Measurements from ENCODE around the gene NOL3. TPM values are rescaled to one million over a fixed set of nuclear protein-coding genes. Genes with fewer than 3 reads are reported as not detected.
A peak's percentile ranks its signal among the peaks of the same experiment; 100 is the strongest.

NOL3 gene
- total RNA-seq, 1 donor from 2014 or later: 26.8 TPM

- no peak for DNase-seq (ENCODE audit: low spot score)
These were observed 761 bp downstream of the NOL3 start for GRCh38 chr16:67170949-67171649.

DNA sequence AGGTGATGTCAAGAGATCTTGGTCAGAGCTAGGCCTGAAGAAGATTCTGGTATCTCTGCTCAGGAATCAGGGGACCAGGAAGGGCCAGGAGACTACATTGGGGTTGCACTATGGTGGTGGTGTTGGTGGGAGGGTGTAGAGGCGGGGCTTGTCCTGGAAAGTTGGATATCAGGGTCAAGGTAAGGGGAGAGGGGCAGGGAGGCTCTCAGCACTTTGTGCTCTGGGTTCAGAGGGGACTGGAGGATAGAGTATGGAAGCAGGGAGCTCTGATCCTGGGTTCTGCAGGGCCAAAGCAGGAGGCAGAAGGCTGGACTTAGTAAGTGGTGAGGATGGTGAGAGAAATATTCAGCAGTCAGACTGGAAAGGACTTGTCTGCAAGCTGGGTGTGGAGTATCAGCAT is 3.0 kb downstream of the NOL3 start:
- no peak for DNase-seq (ENCODE audit: low spot score)

GRCh38 chr16:67173808-67174705 is 3.7 kb downstream of the NOL3 start:
- DNase-seq (ENCODE audit: low spot score): peak; percentile 87

DNA sequence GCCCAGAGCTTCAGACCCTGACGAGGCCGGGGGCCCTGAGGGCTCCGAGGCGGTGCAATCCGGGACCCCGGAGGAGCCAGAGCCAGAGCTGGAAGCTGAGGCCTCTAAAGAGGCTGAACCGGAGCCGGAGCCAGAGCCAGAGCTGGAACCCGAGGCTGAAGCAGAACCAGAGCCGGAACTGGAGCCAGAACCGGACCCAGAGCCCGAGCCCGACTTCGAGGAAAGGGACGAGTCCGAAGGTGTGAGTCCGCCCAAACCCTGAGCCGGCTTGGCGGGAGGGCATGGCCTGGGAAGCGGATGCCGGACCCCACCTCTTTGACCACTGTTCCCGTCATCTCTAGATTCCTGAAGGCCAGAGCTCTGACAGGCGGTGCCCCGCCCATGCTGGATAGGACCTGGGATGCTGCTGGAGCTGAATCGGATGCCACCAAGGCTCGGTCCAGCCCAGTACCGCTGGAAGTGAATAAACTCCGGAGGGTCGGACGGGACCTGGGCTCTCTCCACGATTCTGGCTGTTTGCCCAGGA is 4.4 kb downstream of the NOL3 start:
- DNase-seq (ENCODE audit: low spot score): no peak

DNA sequence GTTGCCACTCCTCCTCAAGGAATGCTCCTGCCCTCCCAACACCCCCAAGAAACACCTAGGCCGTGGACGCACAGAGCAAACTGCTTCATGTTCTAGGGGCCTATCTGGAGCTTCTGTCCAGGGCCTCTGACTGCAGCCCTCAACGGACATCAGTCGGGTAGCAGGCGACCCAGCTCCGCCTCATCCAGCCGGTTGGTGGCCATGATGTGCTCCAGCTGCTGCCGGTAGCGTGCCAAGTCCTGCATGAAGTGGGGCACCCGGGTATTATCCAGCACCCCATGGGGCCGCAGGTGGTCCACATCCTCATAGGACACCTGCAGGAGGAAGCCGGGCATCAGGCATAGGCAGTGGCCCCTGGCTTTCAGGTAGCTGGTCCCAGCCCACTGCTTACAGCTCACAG is 6.3 kb downstream of the NOL3 start:
- no peak for DNase-seq (ENCODE audit: low spot score)

DNA sequence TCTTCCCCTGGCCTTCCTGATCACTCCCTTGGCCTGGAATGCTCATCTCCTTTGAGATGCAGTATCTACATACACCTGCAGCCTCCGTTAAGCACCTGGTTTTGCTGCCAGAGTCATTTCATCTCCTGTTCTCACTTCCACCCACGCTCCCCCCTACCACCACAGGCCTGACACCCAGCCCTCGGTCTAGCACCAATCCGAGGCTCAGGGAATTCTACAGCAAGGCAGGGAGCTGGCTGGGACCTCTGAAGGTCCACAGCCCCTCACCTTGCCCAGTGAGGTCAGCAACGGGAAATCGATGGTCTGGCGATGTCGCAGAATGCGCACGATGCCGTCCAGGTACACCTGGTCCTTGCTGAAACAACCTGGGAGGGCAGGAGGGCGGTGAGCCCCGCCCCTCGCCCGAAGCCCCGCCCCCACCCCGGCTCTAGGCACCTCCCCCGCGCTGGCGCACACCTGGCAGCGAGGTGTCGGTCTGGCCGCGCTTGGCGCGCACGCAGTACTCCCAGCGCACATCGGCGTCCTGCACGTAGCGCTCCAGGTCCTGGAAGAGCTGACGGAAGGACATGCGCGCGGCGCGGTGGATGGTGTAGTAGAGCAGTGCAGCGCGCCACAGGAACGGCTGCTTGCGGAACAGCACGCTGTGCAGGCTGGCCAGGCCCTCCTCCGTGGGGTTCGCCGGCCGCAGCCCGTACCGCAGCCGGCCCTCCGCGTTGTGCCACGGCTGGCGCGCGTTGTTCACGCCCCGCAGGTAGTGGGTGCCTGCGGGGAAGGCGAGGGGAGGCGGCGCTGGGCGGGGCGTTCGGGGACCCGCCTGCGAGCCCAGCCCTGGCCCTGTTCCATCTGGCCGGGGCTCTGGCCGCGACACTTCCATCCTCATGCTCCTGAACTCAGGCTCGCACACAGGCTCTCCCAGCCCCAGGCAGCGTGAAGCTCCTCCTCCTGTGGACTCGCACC is 7.7 kb downstream of the NOL3 start:
- DNase-seq (ENCODE audit: low spot score): no peak

DNA sequence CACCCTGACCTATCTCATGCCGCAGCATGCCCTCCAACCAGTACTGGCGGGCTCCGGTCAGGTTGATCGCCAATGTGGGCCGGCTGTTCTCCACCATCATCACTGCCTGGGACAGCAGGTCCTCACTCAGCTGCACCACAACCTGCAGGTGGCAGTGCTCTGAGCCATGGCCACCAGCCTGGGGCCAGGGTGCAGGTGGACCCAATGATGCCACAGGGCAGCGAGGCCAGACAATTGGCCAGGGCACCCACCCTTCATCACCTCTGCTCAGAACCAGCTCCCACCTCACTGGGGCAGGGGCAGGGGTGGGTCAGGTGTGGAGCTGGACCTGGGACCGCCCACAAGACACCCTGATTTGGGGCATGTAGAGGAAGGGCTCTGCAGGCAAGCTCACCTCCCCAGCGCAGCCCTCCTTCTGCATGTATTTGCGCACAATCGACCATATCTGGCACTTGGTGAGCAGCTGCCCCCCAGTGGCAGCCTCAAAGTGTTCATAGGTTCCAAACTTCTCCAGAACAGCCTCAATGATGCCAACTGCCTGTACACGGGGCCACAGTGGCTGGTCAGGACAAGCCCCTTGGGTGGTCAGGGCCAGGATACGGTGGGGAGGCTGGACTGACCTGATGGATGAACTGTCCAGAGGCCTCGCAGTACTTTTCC is 9.2 kb downstream of the NOL3 start:
- no peak for DNase-seq (ENCODE audit: low spot score)

DNA sequence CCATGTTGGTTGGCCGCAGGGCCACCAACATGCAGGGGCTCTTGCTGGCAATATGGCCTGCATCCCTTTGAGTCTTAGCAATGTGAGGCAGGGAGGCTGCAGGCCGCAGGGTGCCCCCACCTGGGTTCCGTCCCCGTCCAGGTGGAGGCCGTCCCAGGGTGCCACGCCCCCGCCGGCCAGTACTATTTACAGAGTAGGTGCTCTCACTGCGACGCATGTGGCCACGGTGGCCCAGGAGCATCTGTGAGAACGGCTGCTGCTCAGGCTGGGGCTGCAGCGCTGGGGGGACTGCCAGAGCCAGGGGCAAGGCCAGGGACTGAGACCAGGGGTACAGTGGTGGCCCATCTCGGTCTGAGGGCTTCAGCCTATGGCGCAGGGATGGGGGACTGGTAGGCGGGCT is 9.8 kb downstream of the NOL3 start:
- no peak for DNase-seq (ENCODE audit: low spot score)

DNA sequence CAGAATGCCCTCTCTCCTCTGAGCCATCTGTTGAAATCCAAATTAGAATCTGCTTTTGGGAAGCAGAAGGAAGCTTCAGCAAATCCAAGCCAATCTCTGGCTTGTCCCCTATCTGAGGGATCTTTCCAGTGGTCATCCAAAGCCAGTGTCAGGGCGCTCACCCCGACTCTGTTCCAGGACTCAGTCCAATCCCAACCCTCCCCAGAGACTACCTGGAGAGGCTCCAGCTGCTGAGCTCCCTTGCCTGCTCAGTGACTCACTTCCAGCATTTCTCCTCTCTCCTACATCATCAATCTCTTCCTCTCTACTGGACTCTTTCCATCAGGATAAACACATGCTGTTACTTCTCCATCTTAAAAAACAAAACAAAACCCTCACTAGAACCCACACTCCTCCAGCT is 11.0 kb downstream of the NOL3 start:
- no peak for DNase-seq (ENCODE audit: low spot score)

DNA sequence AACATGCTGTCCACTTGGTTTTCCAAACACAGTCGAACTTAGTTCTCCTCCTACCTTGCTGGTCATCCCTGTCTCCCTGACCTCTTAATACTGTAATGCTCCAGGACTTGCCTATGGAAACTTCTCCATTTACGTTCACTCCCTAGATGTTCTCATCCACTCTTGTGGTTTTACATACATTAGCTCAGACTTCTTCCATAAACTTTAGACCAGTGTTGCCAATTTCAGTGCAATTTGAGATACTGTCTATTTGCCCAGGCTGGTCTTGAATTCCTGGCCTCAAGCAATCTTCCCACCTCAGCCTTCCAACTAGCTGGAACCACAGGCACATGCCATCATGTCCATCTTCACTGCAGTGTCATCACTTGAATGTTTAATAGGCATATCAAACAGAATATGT is 11.9 kb downstream of the NOL3 start:
- no peak for DNase-seq (ENCODE audit: low spot score)

GRCh38 chr16:67183284-67183626 is 12.9 kb downstream of the NOL3 start:
- DNase-seq (ENCODE audit: low spot score): no peak

DNA sequence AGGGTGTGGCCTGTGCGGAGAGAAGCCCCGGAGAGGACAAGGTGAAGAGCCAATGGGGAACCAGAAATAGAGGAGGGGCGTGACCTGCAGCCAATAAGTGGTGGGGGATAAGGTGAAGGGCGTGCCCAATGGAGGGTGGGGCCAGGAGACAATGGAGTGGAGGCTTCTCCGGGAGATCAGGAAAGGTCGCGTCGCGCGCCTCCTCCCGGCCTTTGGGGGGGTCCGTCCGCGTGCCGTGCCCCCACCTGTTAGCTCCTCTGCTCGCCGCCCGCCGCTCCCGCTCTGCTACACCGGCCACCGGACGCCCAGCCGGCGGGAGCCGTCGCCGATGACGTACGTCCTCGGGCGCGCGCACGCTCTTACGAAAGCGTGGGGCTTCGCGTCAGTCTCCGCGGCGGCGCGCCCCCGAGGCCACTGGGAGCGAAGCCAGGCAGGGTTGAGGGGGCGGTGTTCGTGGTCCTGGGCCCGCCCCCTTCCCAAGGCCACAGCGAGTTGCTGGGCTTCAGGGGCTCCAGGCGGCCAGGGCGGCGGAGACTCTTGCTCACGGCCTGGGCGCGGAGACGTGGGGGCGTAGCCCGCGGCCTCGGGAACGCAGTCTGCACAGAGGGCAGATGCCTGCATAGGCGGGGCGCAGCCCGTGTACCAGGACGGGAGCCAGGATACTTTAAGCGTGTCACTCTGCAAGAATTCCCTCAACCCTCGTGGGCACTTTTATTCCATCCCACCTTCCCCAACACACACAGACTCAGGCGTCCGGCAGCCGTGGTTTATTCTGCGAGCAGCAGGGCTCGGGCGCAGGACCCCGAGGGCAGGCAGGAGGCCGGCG is 13.5 kb downstream of the NOL3 start, which contains the start of gene MATCAP1:
Gene MATCAP1, minus strand, starts transcription at position 337 of the 826 bp plus-strand sequence. CDS start 3,353 bp downstream, outside the sequence.
- peak; percentile 97 for DNase-seq (ENCODE audit: low spot score)

GRCh38 chr16:67184453-67184994 is 14.2 kb downstream of the NOL3 start:
- DNase-seq (ENCODE audit: low spot score): no peak

- DNase-seq (ENCODE audit: low spot score): peak; percentile 93
These were observed 14.8 kb downstream of the NOL3 start for GRCh38 chr16:67184995-67185650.

DNA sequence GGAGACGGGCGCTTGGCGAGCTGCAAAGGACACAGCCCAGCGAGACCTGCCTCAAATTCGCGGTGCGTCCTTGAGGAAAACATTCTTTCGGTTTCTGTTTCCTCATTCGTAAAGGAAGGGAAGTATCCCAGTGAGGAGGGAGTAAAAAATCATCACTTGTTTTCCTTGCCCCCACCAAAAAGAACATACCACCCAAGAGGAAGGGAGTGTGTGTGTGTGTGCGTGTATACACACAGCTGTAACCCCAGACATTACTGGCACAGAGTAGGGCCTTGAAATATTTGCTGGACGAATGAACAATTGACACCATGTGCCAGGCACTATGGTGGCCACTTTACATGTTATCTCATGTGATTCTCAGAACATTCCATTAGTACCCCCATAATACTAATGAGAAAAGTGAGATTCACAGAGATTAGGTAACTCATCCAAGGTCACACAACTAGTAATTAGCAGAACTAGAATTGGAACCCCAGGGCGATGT is 15.4 kb downstream of the NOL3 start:
- DNase-seq (ENCODE audit: low spot score): no peak

DNA sequence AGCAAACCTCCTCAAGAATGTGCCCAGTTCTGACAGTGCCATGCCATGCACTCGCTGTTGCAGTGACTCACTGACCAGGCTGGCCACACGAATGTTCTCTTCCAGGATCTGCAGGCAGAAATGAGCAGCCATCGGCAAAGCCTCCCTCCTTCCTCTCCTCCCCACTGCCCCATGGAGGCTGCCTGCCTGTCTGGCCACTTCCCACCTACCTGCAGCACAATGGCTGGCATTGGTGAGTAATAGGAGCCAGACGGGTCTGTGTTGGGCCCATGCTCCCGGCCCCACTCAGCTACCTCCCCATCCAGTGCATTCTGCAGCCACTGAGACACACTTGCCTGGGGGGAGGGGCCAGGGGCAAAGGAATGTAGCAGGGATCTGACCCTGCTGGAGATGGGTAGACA is 16.2 kb downstream of the NOL3 start:
- no peak for DNase-seq (ENCODE audit: low spot score)

GRCh38 chr16:67187175-67187890 is 17.0 kb downstream of the NOL3 start:
- no peak for DNase-seq (ENCODE audit: low spot score)

DNA sequence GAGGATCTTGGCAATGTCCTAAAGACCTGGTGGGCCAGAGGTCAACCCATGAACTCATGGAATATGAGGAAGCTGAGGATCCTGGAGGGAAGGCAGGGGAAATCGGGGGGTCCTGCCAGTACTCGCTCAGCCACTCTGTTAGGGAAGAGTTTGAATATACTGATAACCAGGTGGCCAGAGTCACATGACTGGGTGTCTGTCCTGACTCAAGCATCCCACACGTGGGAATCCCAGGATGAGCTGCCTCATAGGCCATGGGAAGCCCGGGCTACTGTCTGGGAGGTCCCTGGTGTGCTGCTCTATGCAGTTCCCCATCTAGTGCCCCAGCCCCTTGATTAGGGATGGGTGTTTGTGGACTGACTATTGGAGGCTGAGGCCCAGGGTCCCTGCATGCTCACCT is 18.0 kb downstream of the NOL3 start:
- DNase-seq (ENCODE audit: low spot score): no peak

GRCh38 chr16:67188798-67189197 is 18.5 kb downstream of the NOL3 start:
- no peak for DNase-seq (ENCODE audit: low spot score)

Data from ureter (tissue), 1 donor.